Panc1 (cell line): Measurements from ENCODE around the gene SGCB.

ENCODE experiments used
- POLR2AphosphoS5 ChIP-seq: IDR thresholded peaks from 2 replicates; pipeline ENCODE4 v1.6.1; 2012; ENCODE audit warnings: mild to moderate bottlenecking, low read depth, low read length, moderate library complexity
- TF ChIP-seq, protein P1 (sequence below): fragments of 450-650 bp; IDR thresholded peaks from 2 replicates; pipeline ENCODE4 v1.5.1; 2017; ENCODE audit warnings: mild to moderate bottlenecking

DNA sequence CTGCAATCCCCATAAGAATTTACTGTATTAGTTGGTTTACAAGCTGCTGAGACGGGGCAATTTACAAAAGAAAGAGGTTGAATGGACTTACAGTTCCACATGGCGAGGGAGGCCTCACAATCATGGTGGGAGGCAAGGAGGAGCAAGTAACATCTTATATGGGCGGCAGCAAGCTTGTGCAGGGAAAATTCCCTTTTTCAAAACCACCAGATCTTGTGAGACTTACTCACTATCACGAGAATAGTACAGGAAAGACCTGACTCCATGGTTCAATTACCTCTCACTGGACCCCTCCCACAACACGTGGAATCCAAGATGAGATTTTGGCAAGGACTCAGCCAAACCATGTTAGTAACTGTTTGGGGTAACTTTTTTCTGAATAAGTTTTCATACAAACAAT, 11.2 kb upstream of the SGCB start:
- TF ChIP-seq, protein P1, sequence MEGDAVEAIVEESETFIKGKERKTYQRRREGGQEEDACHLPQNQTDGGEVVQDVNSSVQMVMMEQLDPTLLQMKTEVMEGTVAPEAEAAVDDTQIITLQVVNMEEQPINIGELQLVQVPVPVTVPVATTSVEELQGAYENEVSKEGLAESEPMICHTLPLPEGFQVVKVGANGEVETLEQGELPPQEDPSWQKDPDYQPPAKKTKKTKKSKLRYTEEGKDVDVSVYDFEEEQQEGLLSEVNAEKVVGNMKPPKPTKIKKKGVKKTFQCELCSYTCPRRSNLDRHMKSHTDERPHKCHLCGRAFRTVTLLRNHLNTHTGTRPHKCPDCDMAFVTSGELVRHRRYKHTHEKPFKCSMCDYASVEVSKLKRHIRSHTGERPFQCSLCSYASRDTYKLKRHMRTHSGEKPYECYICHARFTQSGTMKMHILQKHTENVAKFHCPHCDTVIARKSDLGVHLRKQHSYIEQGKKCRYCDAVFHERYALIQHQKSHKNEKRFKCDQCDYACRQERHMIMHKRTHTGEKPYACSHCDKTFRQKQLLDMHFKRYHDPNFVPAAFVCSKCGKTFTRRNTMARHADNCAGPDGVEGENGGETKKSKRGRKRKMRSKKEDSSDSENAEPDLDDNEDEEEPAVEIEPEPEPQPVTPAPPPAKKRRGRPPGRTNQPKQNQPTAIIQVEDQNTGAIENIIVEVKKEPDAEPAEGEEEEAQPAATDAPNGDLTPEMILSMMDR: no peak
- no peak for TF ChIP-seq POLR2AphosphoS5
